ENCODE results near the gene SETD3. TPM values are rescaled to one million over a fixed set of nuclear protein-coding genes. Genes with fewer than 3 reads are reported as not detected.

The SETD3 gene
- polyA plus RNA-seq, 1 donor (not counting 4 experiments of a cell fraction or from before 2014, with no cell fraction given): 48.1 TPM

DNA sequence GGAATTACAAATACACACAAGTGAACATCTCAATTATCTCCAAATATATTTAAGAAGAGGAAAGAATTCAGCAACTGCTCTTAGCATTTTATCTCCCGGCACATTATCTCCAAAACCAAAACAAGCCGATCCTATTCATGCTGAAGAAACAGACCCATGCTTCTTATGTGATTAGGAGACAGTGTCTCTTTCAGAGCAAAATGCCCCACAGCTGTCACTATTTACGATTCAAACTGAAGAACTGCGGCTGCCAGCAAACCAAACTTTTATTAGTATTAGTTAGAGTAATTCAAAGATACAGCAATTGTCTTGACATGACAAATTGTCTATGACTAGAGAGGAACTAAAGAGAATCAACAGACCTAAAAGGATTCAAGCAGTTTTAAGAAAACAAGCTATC lies 79.4 kb downstream of the SETD3 start:
- H4K20me1 ChIP-seq (ENCODE audit: control insufficient read depth, extremely low read depth, insufficient read depth, low read length): no peaks in the 10 kb centered on the region
- no peaks in the 10 kb centered on the region for H3K9me1 ChIP-seq (ENCODE audit: control insufficient read depth, extremely low read depth, insufficient read depth, low read length)
- no peaks in the 10 kb centered on the region for H3K4me1 ChIP-seq (ENCODE audit: control insufficient read depth, extremely low read depth, insufficient read depth, low read length)
- no peak overlapping the region for H3K4me2 ChIP-seq (ENCODE audit: control insufficient read depth, extremely low read depth, insufficient read depth, low read depth, low read length)
- dilution Hi-C loops (cut with MboI; ENCODE audit: extremely low pct_ligation_motif_present, low sequenced_read_pairs): no loop called here
- no peaks in the 10 kb centered on the region for H3K9me3 ChIP-seq (ENCODE audit: control insufficient read depth, low read depth, low read length)
- no peak overlapping the region for H3K4me3 ChIP-seq (ENCODE audit: control insufficient read depth in 2 of 3, extremely low read depth in 1 of 3, insufficient read depth in 2 of 3, low read depth in 1 of 3, low read length in 3 of 3)
- TF ChIP-seq, protein P1, sequence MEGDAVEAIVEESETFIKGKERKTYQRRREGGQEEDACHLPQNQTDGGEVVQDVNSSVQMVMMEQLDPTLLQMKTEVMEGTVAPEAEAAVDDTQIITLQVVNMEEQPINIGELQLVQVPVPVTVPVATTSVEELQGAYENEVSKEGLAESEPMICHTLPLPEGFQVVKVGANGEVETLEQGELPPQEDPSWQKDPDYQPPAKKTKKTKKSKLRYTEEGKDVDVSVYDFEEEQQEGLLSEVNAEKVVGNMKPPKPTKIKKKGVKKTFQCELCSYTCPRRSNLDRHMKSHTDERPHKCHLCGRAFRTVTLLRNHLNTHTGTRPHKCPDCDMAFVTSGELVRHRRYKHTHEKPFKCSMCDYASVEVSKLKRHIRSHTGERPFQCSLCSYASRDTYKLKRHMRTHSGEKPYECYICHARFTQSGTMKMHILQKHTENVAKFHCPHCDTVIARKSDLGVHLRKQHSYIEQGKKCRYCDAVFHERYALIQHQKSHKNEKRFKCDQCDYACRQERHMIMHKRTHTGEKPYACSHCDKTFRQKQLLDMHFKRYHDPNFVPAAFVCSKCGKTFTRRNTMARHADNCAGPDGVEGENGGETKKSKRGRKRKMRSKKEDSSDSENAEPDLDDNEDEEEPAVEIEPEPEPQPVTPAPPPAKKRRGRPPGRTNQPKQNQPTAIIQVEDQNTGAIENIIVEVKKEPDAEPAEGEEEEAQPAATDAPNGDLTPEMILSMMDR (optimal IDR thresholded peaks at IDR 0.05 in 1 of 3, IDR thresholded peaks at IDR 0.05 in 1 of 3, conservative IDR thresholded peaks at IDR 0.05 in 1 of 3; ENCODE audit: extremely low read depth in 1 of 3, insufficient read depth in 2 of 3, low read length in 3 of 3): no peak
- TF ChIP-seq EZH2 (IDR thresholded peaks at IDR 0.05; ENCODE audit: low read length): no peak
- H2AFZ ChIP-seq (ENCODE audit: control insufficient read depth, low read length): no peak overlapping the region
- FAIRE-seq (no peak), DNase-seq (ENCODE audit: low read depth, low spot score) (no peak)
- no peak overlapping the region for H3K9ac ChIP-seq (ENCODE audit: control insufficient read depth, extremely low read depth, insufficient read depth, low read length)
- no peaks in the 10 kb centered on the region for H3K27me3 ChIP-seq (ENCODE audit: control insufficient read depth, extremely low read depth, insufficient read depth, low read length)
- no peaks in the 10 kb centered on the region for H3K79me2 ChIP-seq (ENCODE audit: control insufficient read depth, insufficient read depth, low read length)
- peaks cover 13 to 20% of the 10 kb centered on the region in 2 experiments for H3K36me3 ChIP-seq (ENCODE audit: control insufficient read depth in 2 of 2, extremely low read depth in 1 of 2, insufficient read depth in 2 of 2, low read length in 2 of 2)
- no peak overlapping the region for H3K27ac ChIP-seq (ENCODE audit: control insufficient read depth, insufficient read depth, low read length)

DNA sequence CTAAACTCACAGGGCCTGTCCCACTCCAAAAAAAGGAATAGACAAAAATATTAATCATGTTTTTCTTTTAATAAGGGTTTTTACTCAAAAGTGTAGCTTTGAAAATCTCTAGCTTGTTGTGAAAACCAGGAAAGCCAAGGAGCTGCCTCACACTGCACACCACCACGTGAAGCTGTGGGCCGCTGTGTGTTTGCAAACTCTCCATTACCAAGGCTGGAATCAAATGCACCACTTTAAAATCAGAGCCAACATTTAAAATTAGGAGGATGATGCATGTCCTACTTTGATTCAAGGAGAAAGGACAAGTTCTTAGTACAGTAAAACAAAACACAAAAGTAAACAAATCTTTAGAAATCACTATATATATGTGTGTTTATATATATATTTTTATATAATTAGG lies 83.0 kb downstream of the SETD3 start:
- Histone ChIP-seq H3K79me2 (ENCODE audit: control insufficient read depth, insufficient read depth, low read length) (no peaks in the 10 kb centered on the region), H4K20me1 (ENCODE audit: control insufficient read depth, extremely low read depth, insufficient read depth, low read length) (no peaks in the 10 kb centered on the region), H3K9ac (ENCODE audit: control insufficient read depth, extremely low read depth, insufficient read depth, low read length) (no peak overlapping the region), H3K36me3 (ENCODE audit: control insufficient read depth in 2 of 2, extremely low read depth in 1 of 2, insufficient read depth in 2 of 2, low read length in 2 of 2) (peaks cover 8 to 9% of the 10 kb centered on the region in 2 experiments), H3K4me2 (ENCODE audit: control insufficient read depth, extremely low read depth, insufficient read depth, low read depth, low read length) (no peak overlapping the region), H3K27ac (ENCODE audit: control insufficient read depth, insufficient read depth, low read length) (no peak overlapping the region), H3K4me3 (ENCODE audit: control insufficient read depth in 2 of 3, extremely low read depth in 1 of 3, insufficient read depth in 2 of 3, low read depth in 1 of 3, low read length in 3 of 3) (no peak overlapping the region), H3K9me3 (ENCODE audit: control insufficient read depth, low read depth, low read length) (no peaks in the 10 kb centered on the region), H3K9me1 (ENCODE audit: control insufficient read depth, extremely low read depth, insufficient read depth, low read length) (no peaks in the 10 kb centered on the region), H3K27me3 (ENCODE audit: control insufficient read depth, extremely low read depth, insufficient read depth, low read length) (no peaks in the 10 kb centered on the region), H3K4me1 (ENCODE audit: control insufficient read depth, extremely low read depth, insufficient read depth, low read length) (no peaks in the 10 kb centered on the region), H2AFZ (ENCODE audit: control insufficient read depth, low read length) (no peak overlapping the region)
- no peak for TF ChIP-seq EZH2 (IDR thresholded peaks at IDR 0.05; ENCODE audit: low read length)
- TF ChIP-seq, protein P1 (optimal IDR thresholded peaks at IDR 0.05 in 1 of 3, IDR thresholded peaks at IDR 0.05 in 1 of 3, conservative IDR thresholded peaks at IDR 0.05 in 1 of 3; ENCODE audit: extremely low read depth in 1 of 3, insufficient read depth in 2 of 3, low read length in 3 of 3): no peak
- FAIRE-seq: no peak
- DNase-seq (ENCODE audit: low read depth, low spot score): no peak
- dilution Hi-C loops (cut with MboI; ENCODE audit: extremely low pct_ligation_motif_present, low sequenced_read_pairs): no loop called here

Measured in keratinocyte (primary cell).